Activated T-helper 1 cell treated with anti-CD3 and anti-CD28 coated beads, Interleukin-12 subunit alpha, Interleukin-12 subunit beta, Interleukin-2, Interleukin-4 antibody, amounts not matched to agents 30 ng/mL and 10 ng/mL and 1 ng/mL, durations not matched to agents 14 hours and 24 hours and 36 hours (primary cell): Measurements from ENCODE around the gene ITGA6. TPM values are rescaled to one million over a fixed set of nuclear protein-coding genes. Genes with fewer than 3 reads are reported as not detected.

ENCODE experiments used
- DNase-seq: peaks from one replicate; pipeline ENCODE4 v3.0.0; 2021; ENCODE audit warnings: low spot score
- H3K27ac Mint-ChIP-seq: one replicate; pipeline ENCODE4 v1.8.0; 2021; ENCODE audit warnings: mild to moderate bottlenecking, mixed read lengths
- H3K27me3 Mint-ChIP-seq: one replicate; pipeline ENCODE4 v1.8.0; 2022; ENCODE audit warnings: mild to moderate bottlenecking, moderate library complexity, mixed read lengths; ENCODE audit not compliant: insufficient read depth
- H3K36me3 Mint-ChIP-seq: one replicate; pipeline ENCODE4 v1.8.0; 2021; ENCODE audit warnings: low read depth, mixed read lengths
- H3K4me1 Mint-ChIP-seq: one replicate; pipeline ENCODE4 v1.8.0; 2021; ENCODE audit warnings: low read depth, mixed read lengths
- H3K4me3 Mint-ChIP-seq: one replicate; pipeline ENCODE4 v1.8.0; 2021; ENCODE audit warnings: mild to moderate bottlenecking, moderate library complexity, mixed read lengths
- H3K9me3 Mint-ChIP-seq: one replicate; pipeline ENCODE4 v1.8.0; 2021; ENCODE audit warnings: mixed read lengths
- intact Hi-C: fragments of 100-400 bp; cut with micrococcal nuclease; formaldehyde crosslinking; loops from one replicate; pipeline ENCODE4 v1.15.1; 2024
- total RNA-seq: library from RNA; stranded (reverse); gene quantifications from 2 replicates; pipeline ENCODE4 v1.2.3, GENCODE V29; 2022

The ITGA6 gene
- total RNA-seq, 1 donor from 2014 or later = 1.9 TPM

DNA sequence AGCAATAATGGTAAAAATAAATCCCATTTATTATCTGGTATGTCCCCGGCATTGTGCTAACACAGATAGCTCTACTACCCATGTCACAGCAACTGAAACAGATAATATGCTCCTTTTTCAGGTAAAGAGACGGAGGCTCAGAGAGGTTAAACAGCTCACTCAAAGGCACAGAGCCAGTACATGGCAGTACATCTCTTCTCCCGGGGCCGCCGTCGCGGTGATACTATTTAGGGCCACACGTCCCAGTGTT lies 127.8 kb downstream of the ITGA6 start:
- Mint-ChIP-seq H3K36me3 (peaks cover 25% of the 10 kb centered on the region), H3K4me3 (peak overlapping the region; percentile 97), H3K4me1 (peaks cover 68% of the 10 kb centered on the region), H3K27ac (peak overlapping the region; percentile 98), H3K9me3 (no peaks in the 10 kb centered on the region), H3K27me3 (peaks cover 1% of the 10 kb centered on the region)
- intact Hi-C loops = loop anchor here (1.0 to 10.0 kb wide), 10 partner anchors 31 to 1625 kb away; partner anchors contain the start of genes CDCA7, DCAF17, ITGA6 and MAP3K20
- no peak for DNase-seq

Other genes starting within 250 kb of the ITGA6 start
- gene PDK1, start 128.5 kb downstream of the ITGA6 start, total RNA-seq = 27.6 and 35.8 TPM in 2 replicates